Colonic mucosa (tissue), 4 donors: ENCODE measurements around the gene PPP1R7. TPM values are rescaled to one million over a fixed set of nuclear protein-coding genes. Genes with fewer than 3 reads are reported as not detected.

ENCODE experiments used
- DNase-seq: peaks from one replicate; pipeline ENCODE4 v3.0.0-alpha.2; 2020
- H3K27ac ChIP-seq: fragments of 200-600 bp; one replicate; pipeline ENCODE4 v1.8.0; 2021
- H3K27me3 ChIP-seq: fragments of 200-600 bp; one replicate; pipeline ENCODE4 v1.8.0; 2021
- H3K36me3 ChIP-seq: fragments of 200-600 bp; one replicate; pipeline ENCODE4 v1.8.0; 2021
- H3K4me1 ChIP-seq: fragments of 200-600 bp; one replicate; pipeline ENCODE4 v1.8.0; 2021; ENCODE audit warnings: mild to moderate bottlenecking
- H3K4me3 ChIP-seq: fragments of 200-600 bp; one replicate; pipeline ENCODE4 v1.8.0; 2021
- H3K9ac ChIP-seq, 2 donors: one replicate each; pipeline ENCODE4 v1.7.0; 2013; ENCODE audit warnings: control low read depth in 2 of 2, low read depth in 2 of 2, low read length in 2 of 2
- H3K9me3 ChIP-seq: fragments of 200-600 bp; one replicate; pipeline ENCODE4 v1.8.0; 2021
- CTCF ChIP-seq: fragments of 200-600 bp; IDR thresholded peaks from one replicate; pipeline ENCODE4 v1.8.0; 2022; ENCODE audit warnings: antibody characterized with exemption, mild to moderate bottlenecking
- intact Hi-C: fragments of 100-400 bp; cut with DNase I; formaldehyde crosslinking; loops from one replicate; pipeline ENCODE4 v1.14.1; 2022
- total RNA-seq, 2 donors: library from RNA; stranded (reverse); fragmentation: NEBNext Ultra II Directional in 1 of 2; extraction: Animal tissue kit (Norgen Biotek cat#: 25700) in 1 of 2; gene quantifications; one replicate each; pipeline ENCODE4 v1.2.1, GENCODE V29; 2021
- donor health status: healthy.
- donor health status: DM: no; HTN: no; CAD: no.
- donor health status: DM: no; HTN: no; CAD: no.

Gene PPP1R7
- total RNA-seq, 2 donors from 2014 or later, result 74.7 to 77.8 TPM

DNA sequence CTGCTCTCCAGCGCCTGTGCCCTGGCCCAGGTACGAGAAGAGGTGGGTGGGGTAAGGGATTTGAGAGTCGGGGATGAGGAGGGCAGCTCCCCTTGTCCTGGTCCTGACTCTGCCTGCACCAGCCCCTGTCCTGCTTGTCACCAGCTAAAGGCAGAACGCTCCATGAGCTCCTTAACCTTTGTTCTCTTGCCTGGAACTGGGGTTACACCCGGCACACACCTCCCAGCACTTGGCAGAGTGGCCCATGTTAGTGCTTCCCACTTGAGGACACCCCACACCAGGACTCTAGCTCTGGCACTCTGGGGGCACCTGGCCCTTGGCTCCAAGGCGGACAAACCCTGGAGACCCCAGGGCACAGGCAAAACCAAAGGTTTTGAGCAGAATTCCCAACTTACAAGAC lies 57.4 kb downstream of the PPP1R7 start:
- TF ChIP-seq CTCF, result no peak
- Histone ChIP-seq H3K9ac (no peak overlapping the region), H3K9me3 (no peaks in the 10 kb centered on the region), H3K27ac (no peak overlapping the region), H3K4me3 (no peak overlapping the region), H3K4me1 (no peaks in the 10 kb centered on the region), H3K36me3 (no peaks in the 10 kb centered on the region), H3K27me3 (no peaks in the 10 kb centered on the region)
- DNase-seq, result no peak
- intact Hi-C loops, result no loop called here

DNA sequence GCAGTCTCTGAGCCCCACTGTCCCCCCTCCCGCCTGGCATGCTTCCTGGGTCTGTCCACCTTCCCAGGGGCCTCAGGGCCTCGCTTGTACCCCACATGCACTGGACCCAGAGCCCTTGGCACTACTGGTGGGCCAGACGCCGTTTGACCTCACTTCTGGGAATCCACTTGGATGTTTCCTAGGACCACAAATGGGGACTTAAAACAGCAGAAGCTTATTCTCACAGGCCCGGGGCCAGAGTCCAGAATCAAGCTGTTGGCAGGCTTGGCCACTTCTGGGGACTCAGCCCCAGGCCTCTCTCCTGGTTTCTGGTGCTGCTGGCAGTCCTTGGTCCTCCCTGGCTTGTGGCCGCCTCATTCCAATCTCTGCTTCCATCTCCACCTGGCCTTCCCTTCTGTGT lies 57.8 kb downstream of the PPP1R7 start:
- Histone ChIP-seq H3K4me1 (no peaks in the 10 kb centered on the region), H3K36me3 (no peaks in the 10 kb centered on the region), H3K27ac (no peak overlapping the region), H3K4me3 (no peak overlapping the region), H3K9me3 (no peaks in the 10 kb centered on the region), H3K9ac (no peak overlapping the region), H3K27me3 (no peaks in the 10 kb centered on the region)
- DNase-seq, result no peak
- no peak for TF ChIP-seq CTCF
- intact Hi-C loops, result no loop called here

DNA sequence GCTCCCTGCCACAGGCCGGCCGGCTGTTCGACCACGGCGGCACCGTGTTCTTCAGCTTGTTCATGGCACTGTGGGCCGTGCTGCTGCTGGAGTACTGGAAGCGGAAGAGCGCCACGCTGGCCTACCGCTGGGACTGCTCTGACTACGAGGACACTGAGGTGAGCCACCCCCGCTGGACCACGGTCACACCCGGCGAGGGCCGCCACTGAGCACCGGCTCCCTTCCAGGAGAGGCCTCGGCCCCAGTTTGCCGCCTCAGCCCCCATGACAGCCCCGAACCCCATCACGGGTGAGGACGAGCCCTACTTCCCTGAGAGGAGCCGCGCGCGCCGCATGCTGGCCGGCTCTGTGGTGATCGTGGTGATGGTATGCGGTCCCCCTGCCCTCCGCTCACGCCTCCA lies 59.0 kb downstream of the PPP1R7 start:
- intact Hi-C loops, result no loop called here
- DNase-seq, result no peak
- H3K27me3 ChIP-seq, result no peaks in the 10 kb centered on the region

DNA sequence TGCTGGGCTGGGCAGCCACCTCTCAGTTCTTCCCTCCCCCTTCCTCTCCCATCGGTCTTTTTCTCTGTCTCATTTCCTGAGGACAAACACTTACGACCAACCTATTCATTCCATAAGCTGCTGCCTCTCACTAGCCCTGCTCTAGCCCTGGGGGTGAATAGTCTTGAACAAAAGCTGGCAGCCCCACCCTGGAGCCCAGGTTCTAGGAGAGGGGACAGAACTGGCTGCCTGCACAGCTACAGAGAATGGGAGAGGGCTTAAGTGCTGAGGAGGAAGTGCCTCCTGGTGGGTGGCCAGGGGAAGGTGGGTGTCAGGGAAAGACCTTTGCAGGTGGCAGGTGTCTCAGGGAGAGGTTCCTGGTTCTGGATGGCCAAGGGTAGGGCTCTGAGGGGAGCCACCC lies 61.0 kb downstream of the PPP1R7 start:
- no peak overlapping the region for H3K4me3 ChIP-seq
- DNase-seq, result no peak
- no peaks in the 10 kb centered on the region for H3K27me3 ChIP-seq
- no peaks in the 10 kb centered on the region for H3K4me1 ChIP-seq
- no peak overlapping the region for H3K27ac ChIP-seq
- no peaks in the 10 kb centered on the region for H3K9me3 ChIP-seq
- TF ChIP-seq CTCF, result no peak
- H3K9ac ChIP-seq, result no peak overlapping the region
- intact Hi-C loops, result no loop called here
- no peaks in the 10 kb centered on the region for H3K36me3 ChIP-seq

More for the DNA sequence above, 59.0 kb downstream of the PPP1R7 start:
- Histone ChIP-seq H3K27ac (no peak overlapping the region), H3K4me1 (no peaks in the 10 kb centered on the region), H3K36me3 (no peaks in the 10 kb centered on the region), H3K9ac (no peak overlapping the region), H3K9me3 (no peaks in the 10 kb centered on the region), H3K4me3 (no peak overlapping the region)
- TF ChIP-seq CTCF, result no peak

GRCh38 chr2:241213041-241213440 lies 62.8 kb downstream of the PPP1R7 start:
- no peak for TF ChIP-seq CTCF
- Histone ChIP-seq H3K9me3 (no peaks in the 10 kb centered on the region), H3K4me3 (no peak overlapping the region), H3K4me1 (no peaks in the 10 kb centered on the region), H3K27me3 (no peaks in the 10 kb centered on the region), H3K9ac (no peak overlapping the region), H3K36me3 (no peaks in the 10 kb centered on the region), H3K27ac (no peak overlapping the region)
- intact Hi-C loops, result no loop called here
- no peak for DNase-seq

DNA sequence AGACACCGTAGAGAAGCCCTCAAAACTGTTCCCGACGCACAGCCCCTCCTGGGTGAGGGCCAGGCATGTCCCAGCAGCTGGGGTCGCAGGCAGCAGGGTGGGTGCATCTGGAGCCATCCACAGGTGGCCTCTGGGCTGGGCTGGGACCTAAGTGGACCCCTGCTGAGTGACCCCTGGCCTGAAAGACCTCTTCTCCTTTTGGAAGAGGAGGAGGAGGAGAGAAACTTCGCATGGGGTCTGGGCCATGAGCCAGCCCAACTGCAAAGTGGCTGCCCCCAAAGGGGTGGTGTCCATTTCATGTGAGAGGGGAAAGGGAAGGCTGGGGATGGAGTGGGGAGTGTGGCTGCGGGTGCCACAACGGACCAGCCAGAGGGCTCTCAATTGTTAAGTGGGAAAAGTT lies 63.3 kb downstream of the PPP1R7 start:
- intact Hi-C loops, result no loop called here
- Histone ChIP-seq H3K27ac (no peak overlapping the region), H3K9me3 (no peaks in the 10 kb centered on the region), H3K4me1 (no peaks in the 10 kb centered on the region), H3K36me3 (no peaks in the 10 kb centered on the region), H3K4me3 (no peak overlapping the region), H3K9ac (no peak overlapping the region), H3K27me3 (no peaks in the 10 kb centered on the region)
- TF ChIP-seq CTCF, result no peak
- DNase-seq, result no peak
